SH-SY5Y (cell line): ENCODE measurements around the gene PARD3.

Experiments used
- GATA2 ChIP-seq: IDR thresholded peaks from 2 replicates; pipeline ENCODE4 v1.6.1; 2011; ENCODE audit warnings: mild to moderate bottlenecking, low read depth, low read length
- GATA3 ChIP-seq: IDR thresholded peaks from 2 replicates; pipeline ENCODE4 v1.6.1; 2011; ENCODE audit warnings: low read depth, mild to moderate bottlenecking, low read length, moderate library complexity

The PARD3 gene

GRCh38 chr10:34163075-34163905, 651.8 kb downstream of the PARD3 start:
- TF ChIP-seq GATA2 = no peak
- no peak for TF ChIP-seq GATA3

- TF ChIP-seq GATA2 (no peak), GATA3 (no peak)
These were observed 653.2 kb downstream of the PARD3 start for GRCh38 chr10:34161777-34162370.

- TF ChIP-seq GATA2 = no peak
- TF ChIP-seq GATA3 = no peak
These were observed 654.5 kb downstream of the PARD3 start for GRCh38 chr10:34160595-34160994.

GRCh38 chr10:34157501-34157900, 657.6 kb downstream of the PARD3 start:
- TF ChIP-seq GATA3 (no peak), GATA2 (no peak)

GRCh38 chr10:34156781-34157425, 658.2 kb downstream of the PARD3 start:
- TF ChIP-seq GATA2 = no peak
- no peak for TF ChIP-seq GATA3

GRCh38 chr10:34155812-34156211, 659.3 kb downstream of the PARD3 start:
- no peak for TF ChIP-seq GATA3

- no peak for TF ChIP-seq GATA3
- no peak for TF ChIP-seq GATA2
These were observed 660.7 kb downstream of the PARD3 start for GRCh38 chr10:34154383-34154900.

- TF ChIP-seq GATA3 (no peak), GATA2 (no peak)
These were observed 661.3 kb downstream of the PARD3 start for GRCh38 chr10:34153663-34154382.

- 0 out of 2 replicates have a peak, but pooled peaks have one; percentile 22 for TF ChIP-seq GATA3
- TF ChIP-seq GATA2 = no peak
These were observed 662.7 kb downstream of the PARD3 start for GRCh38 chr10:34152434-34152833.

GRCh38 chr10:34151931-34152330, 663.2 kb downstream of the PARD3 start:
- TF ChIP-seq GATA2 (no peak), GATA3 (no peak)

- TF ChIP-seq GATA2 (no peak), GATA3 (no peak)
These were observed 663.6 kb downstream of the PARD3 start for GRCh38 chr10:34151481-34151880.

- TF ChIP-seq GATA2 (no peak), GATA3 (no peak)
These were observed 665.0 kb downstream of the PARD3 start for GRCh38 chr10:34150103-34150502.

- TF ChIP-seq GATA2 (no peak), GATA3 (no peak)
These were observed 666.8 kb downstream of the PARD3 start for GRCh38 chr10:34148305-34148657.
